H1 (cell line): ENCODE results near the gene SERPINB6. TPM values are rescaled to one million over a fixed set of nuclear protein-coding genes. Genes with fewer than 3 reads are reported as not detected.
A peak's percentile ranks its signal among the peaks of the same experiment; 100 is the strongest.

ENCODE experiments used
- CTCF ChIA-PET: fragments of 300-600 bp; sonication (Branson Sonifier 250); formaldehyde crosslinking; loops from one replicate; lab custom pipeline; 2021; ENCODE audit not compliant: partially characterized antibody; lab: Charles Lee
- POLR2A ChIA-PET: fragments of 300-600 bp; sonication (Branson Sonifier 250); formaldehyde crosslinking; loops from one replicate; lab custom pipeline; 2021; ENCODE audit warnings: inconsistent platforms; ENCODE audit not compliant: partially characterized antibody; lab: Charles Lee
- DNase-seq, 2 experiments: peaks; one replicate each; pipeline versions ENCODE4 v3.0.0 to v3.0.0-alpha.2; 2010 to 2022; ENCODE audit warnings: low spot score in 2 of 2, low read depth in 1 of 2, mixed read lengths in 1 of 2
- FAIRE-seq: peaks from 2 replicates; lab custom pipeline; 2011; peaks lifted over from hg19 to GRCh38; lab: Jason Lieb, UNC
- H2AFZ ChIP-seq: 2 replicates; pipeline ENCODE4 v1.8.1; 2012; ENCODE audit warnings: low read length, inconsistent platforms
- H2AK5ac ChIP-seq: 2 replicates; pipeline ENCODE4 v1.6.1; 2013; ENCODE audit warnings: low read depth, low read length
- H2BK120ac ChIP-seq: replicated peaks from 2 replicates; pipeline ENCODE3; 2013; ENCODE audit warnings: low read depth, low read length, inconsistent platforms
- H2BK12ac ChIP-seq: 2 replicates; pipeline ENCODE4 v1.6.1; 2013; ENCODE audit warnings: low read depth, low read length
- H2BK15ac ChIP-seq: 2 replicates; pipeline ENCODE4 v1.6.1; 2013; ENCODE audit warnings: low read length
- H2BK20ac ChIP-seq: 2 replicates; pipeline ENCODE4 v1.6.1; 2013; ENCODE audit warnings: low read length
- H2BK5ac ChIP-seq: 2 replicates; pipeline ENCODE4 v1.6.1; 2013; ENCODE audit warnings: low read depth, low read length
- H3K14ac ChIP-seq: 2 replicates; pipeline ENCODE4 v1.6.1; 2013; ENCODE audit warnings: inconsistent platforms; ENCODE audit not compliant: insufficient read length
- H3K18ac ChIP-seq: 2 replicates; pipeline ENCODE4 v1.6.1; 2013; ENCODE audit warnings: low read length; ENCODE audit errors: extremely low read depth
- H3K23ac ChIP-seq: 2 replicates; pipeline ENCODE4 v1.6.1; 2013; ENCODE audit warnings: inconsistent platforms; ENCODE audit not compliant: insufficient read length
- H3K23me2 ChIP-seq: 2 replicates; pipeline ENCODE4 v1.6.1; 2013; ENCODE audit warnings: low read depth, low read length
- H3K27ac ChIP-seq: 2 replicates; pipeline ENCODE4 v1.6.1; 2011; ENCODE audit warnings: low read depth, low read length, inconsistent platforms
- H3K27me3 ChIP-seq, 4 experiments: replicated peaks in 1 of 4; 1 replicate in 1 of 4; 2 replicates in 3 of 4; pipeline versions ENCODE4 v1.6.1 to v1.8.1; 2011 to 2013; ENCODE audit warnings: low read length in 3 of 4, mild to moderate bottlenecking in 3 of 4, inconsistent platforms in 2 of 4, mixed read lengths in 2 of 4, moderate library complexity in 1 of 4; ENCODE audit not compliant: control insufficient read depth in 3 of 4, insufficient read depth in 3 of 4; ENCODE audit errors: extremely low read depth in 1 of 4
- H3K36me3 ChIP-seq, 4 experiments: 2 replicates each; pipeline versions ENCODE4 v1.6.1 to v1.8.1; 2011 to 2013; ENCODE audit warnings: mild to moderate bottlenecking in 4 of 4, low read length in 3 of 4, moderate library complexity in 2 of 4, control low read depth in 1 of 4, inconsistent platforms in 1 of 4; ENCODE audit not compliant: insufficient read depth in 4 of 4, control insufficient read depth in 2 of 4
- H3K4ac ChIP-seq: replicated peaks from 2 replicates; pipeline ENCODE3; 2013; ENCODE audit warnings: low read length, low read depth, mixed read lengths, inconsistent platforms; ENCODE audit not compliant: insufficient read length
- H3K4me1 ChIP-seq, 4 experiments: replicated peaks in 1 of 4; 1 replicate in 1 of 4; 2 replicates in 3 of 4; pipeline versions ENCODE4 v1.6.1 to v1.8.1; 2011 to 2013; ENCODE audit warnings: low read length in 3 of 4, inconsistent platforms in 2 of 4, mixed read lengths in 1 of 4; ENCODE audit not compliant: insufficient read depth in 4 of 4, control insufficient read depth in 3 of 4
- H3K4me2 ChIP-seq, 2 experiments: 2 replicates each; pipeline versions ENCODE4 v1.6.1 to v1.8.1; 2011 to 2013; ENCODE audit warnings: low read depth in 2 of 2, low read length in 2 of 2, control low read depth in 1 of 2, inconsistent platforms in 1 of 2, mild to moderate bottlenecking in 1 of 2; ENCODE audit not compliant: insufficient read depth in 1 of 2
- H3K4me3 ChIP-seq, 4 experiments: fragments of 200-600, 300-600 bp in 1 of 4; sonication (generic), shearing (Covaris generic), sonication (Bioruptor Twin) in 1 of 4; 2 replicates each; pipeline versions ENCODE4 v1.5.1 to v1.8.1; 2011 to 2016; ENCODE audit warnings: low read length in 4 of 4, low read depth in 3 of 4, control low read depth in 2 of 4, inconsistent platforms in 2 of 4, mild to moderate bottlenecking in 2 of 4, mixed read lengths in 1 of 4, moderate library complexity in 1 of 4; ENCODE audit not compliant: insufficient read depth in 2 of 4; ENCODE audit errors: extremely low read depth in 1 of 4
- H3K56ac ChIP-seq: replicated peaks from 2 replicates; pipeline ENCODE3; 2013; ENCODE audit warnings: low read depth, mild to moderate bottlenecking, mixed read lengths, low read length, inconsistent platforms; ENCODE audit not compliant: insufficient read length
- H3K79me1 ChIP-seq: 2 replicates; pipeline ENCODE4 v1.6.1; 2013; ENCODE audit warnings: low read depth, low read length, control low read depth
- H3K79me2 ChIP-seq, 2 experiments: 2 replicates each; pipeline versions ENCODE4 v1.6.1 to v1.8.1; 2012 to 2013; ENCODE audit warnings: low read length in 2 of 2, mild to moderate bottlenecking in 2 of 2, inconsistent platforms in 1 of 2; ENCODE audit not compliant: insufficient read depth in 2 of 2, control insufficient read depth in 1 of 2
- H3K9ac ChIP-seq, 4 experiments: replicated peaks in 1 of 4; 1 replicate in 1 of 4; 2 replicates in 3 of 4; pipeline versions ENCODE4 v1.6.1 to v1.8.1; 2011 to 2013; ENCODE audit warnings: low read depth in 3 of 4, low read length in 3 of 4, control low read depth in 2 of 4, mild to moderate bottlenecking in 2 of 4, moderate library complexity in 2 of 4, inconsistent platforms in 1 of 4; ENCODE audit errors: extremely low read depth in 1 of 4
- H3K9me3 ChIP-seq, 2 experiments: 2 replicates each; pipeline versions ENCODE4 v1.6.1 to v1.8.1; 2012 to 2013; ENCODE audit warnings: mild to moderate bottlenecking in 2 of 2, moderate library complexity in 2 of 2, control low read depth in 1 of 2, inconsistent platforms in 1 of 2, low read depth in 1 of 2, low read length in 1 of 2, mixed read lengths in 1 of 2; ENCODE audit not compliant: insufficient read depth in 2 of 2
- H4K20me1 ChIP-seq, 2 experiments: replicated peaks in 1 of 2; 2 replicates each; pipeline versions ENCODE3 to v1.8.1; 2011 to 2013; ENCODE audit warnings: inconsistent platforms in 2 of 2, low read length in 2 of 2, mild to moderate bottlenecking in 1 of 2; ENCODE audit not compliant: insufficient read depth in 2 of 2, control insufficient read depth in 1 of 2
- H4K5ac ChIP-seq: 2 replicates; pipeline ENCODE4 v1.6.1; 2013; ENCODE audit warnings: low read length, low read depth, mixed read lengths, inconsistent platforms; ENCODE audit not compliant: insufficient read length
- H4K8ac ChIP-seq: 2 replicates; pipeline ENCODE4 v1.8.0; 2013; ENCODE audit warnings: mild to moderate bottlenecking, moderate library complexity, low read length, inconsistent platforms; ENCODE audit not compliant: insufficient read depth; ENCODE audit errors: extremely low read depth
- H4K91ac ChIP-seq: replicated peaks from 2 replicates; pipeline ENCODE3; 2013; ENCODE audit warnings: low read length, mixed read lengths, inconsistent platforms; ENCODE audit not compliant: insufficient read length
- ASH2L ChIP-seq: fragments of 200-600, 300-600 bp; sonication (generic); IDR thresholded peaks from one replicate; pipeline ENCODE4 v1.7.1; 2017; ENCODE audit warnings: low read length
- SIN3A ChIP-seq, 2 experiments: IDR thresholded peaks in 1 of 2; conservative IDR thresholded peaks in 1 of 2; 2 replicates each; pipeline ENCODE4 v1.6.1; 2011 to 2012; ENCODE audit warnings: low read length in 2 of 2, improper control_type of control experiment in 1 of 2, low read depth in 1 of 2, mild to moderate bottlenecking in 1 of 2
- SP1 ChIP-seq: IDR thresholded peaks from 2 replicates; pipeline ENCODE4 v1.6.1; 2011; ENCODE audit warnings: low read depth, low read length
- TEAD4 ChIP-seq: IDR thresholded peaks from 2 replicates; pipeline ENCODE4 v1.6.1; 2012; ENCODE audit warnings: low read depth, low read length, inconsistent platforms, mixed read lengths
- WGBS, 2 experiments: shearing (Covaris generic) in 1 of 2; methylation state at CpG; one replicate each; pipeline versions ENCODE4 v1.1.6 to v1.1.7; 2013 to 2015; ENCODE audit warnings: low lambda C conversion rate in 2 of 2, mixed read lengths in 2 of 2, inconsistent platforms in 1 of 2, low coverage in 1 of 2, missing lambda C conversion rate in 1 of 2; ENCODE audit not compliant: insufficient replicate concordance in 2 of 2, insufficient coverage in 1 of 2, insufficient read length in 1 of 2; ENCODE audit errors: extremely low coverage in 1 of 2, missing lambda C conversion rate in 1 of 2; 5-methylcytosine and 5-hydroxymethylcytosine counted together
- polyA plus RNA-seq, 7 experiments: library from polyadenylated mRNA; depleted of rRNA in 3 of 7; stranded (reverse) in 5 of 7; unstranded in 2 of 7; fragments of >200 nt in 5 of 7; fragments of 200-250 nt in 2 of 7; gene quantifications; 1 replicate in 5 of 7; 2 replicates in 1 of 7; 4 replicates in 1 of 7; pipeline versions ENCODE4 v1.2.1 to v1.2.3, GENCODE V29; 2011 to 2013; ENCODE audit warnings: missing spikeins in 2 of 7, mixed read lengths in 2 of 7
- total RNA-seq: library from RNA; stranded (reverse); fragmentation: NEBNext Ultra II Directional; extraction: Animal tissue kit (Norgen Biotek cat#: 25700); gene quantifications from 2 replicates; pipeline ENCODE4 v1.2.1, GENCODE V29; 2021

SERPINB6 gene
- total and polyA plus RNA-seq, 2 of the 8 experiments (the other 6 are each of a cell fraction or from before 2014, with no cell fraction given), result 27.2 to 29.4 TPM

GRCh38 chr6:2959909-2960719 is 11.3 kb downstream of the SERPINB6 start:
- H3K36me3 ChIP-seq, result no peaks in the 10 kb centered on the region
- H2BK20ac ChIP-seq, result no peak overlapping the region; the same call in 1 of the 2 replicates
- H3K56ac ChIP-seq, result no peak overlapping the region
- H2BK5ac ChIP-seq, result peak overlapping the region; percentile 46; the same call in 1 of the 2 replicates
- no peak overlapping the region for H3K14ac ChIP-seq
- H2BK120ac ChIP-seq, result no peak overlapping the region
- peak overlapping the region; percentile 23; the same call in 1 of the 2 replicates for H2BK15ac ChIP-seq
- H4K5ac ChIP-seq, result peak overlapping the region; percentile 13
- H2AFZ ChIP-seq, result no peak overlapping the region
- no peaks in the 10 kb centered on the region for H3K79me2 ChIP-seq
- WGBS, 2 experiments, result 58% methylated on average over 12 of the region's 12 CpGs; no CpG with 5 or more reads in 1 of the 2 experiments
- peak overlapping the region; percentile 3; the same call in 1 of the 2 replicates for H2AK5ac ChIP-seq
- DNase-seq (no peak), FAIRE-seq (no peak)
- peak overlapping the region; percentile 21 to 37; a peak in 2 of 4 replicates for H3K4me2 ChIP-seq
- no peak overlapping the region for H3K18ac ChIP-seq
- ChIA-PET POLR2A (interaction anchor here (0.8 to 2.0 kb wide), 3 partner anchors 10 to 28 kb away, joined by 4 to 10 read pairs (median 4); no protein-coding TSS in a partner anchor), CTCF (interaction anchor here (0.6 to 2.0 kb wide), 6 partner anchors 8 to 163 kb away, joined by 3 to 10 read pairs (median 6); no protein-coding TSS in a partner anchor)
- peak overlapping the region; percentile 20 for H4K91ac ChIP-seq
- no peaks in the 10 kb centered on the region for H3K23me2 ChIP-seq
- peak overlapping the region in 1 of 4 experiments; percentile 0; a peak in 1 of 8 replicates for H3K4me3 ChIP-seq
- no peak overlapping the region for H4K8ac ChIP-seq
- peaks cover 2% of the 10 kb centered on the region; the same call in 1 of the 2 replicates for H3K79me1 ChIP-seq
- no peak overlapping the region for H3K23ac ChIP-seq
- H4K20me1 ChIP-seq, result no peaks in the 10 kb centered on the region
- H3K27me3 ChIP-seq, result no peaks in the 10 kb centered on the region
- peaks cover 16 to 23% (median 18%) of the 10 kb centered on the region in 4 experiments for H3K4me1 ChIP-seq
- H3K27ac ChIP-seq, result no peak overlapping the region
- no peak for TF ChIP-seq SP1
- peak; percentile 32 for TF ChIP-seq ASH2L
- 0 out of 4 replicates have a peak, but pooled peaks of 1 of the 2 experiments have one; percentile 18 for TF ChIP-seq SIN3A (conservative IDR thresholded peaks at IDR 0.05 in 1 of 2, IDR thresholded peaks at IDR 0.05 in 1 of 2; ENCODE audit: low read depth in 1 of 2, low read length in 2 of 2)
- TF ChIP-seq TEAD4, result peak; percentile 54
- TF ChIP-seq, all 59 proteins: peak for 3
- no peak overlapping the region for H3K4ac ChIP-seq
- H2BK12ac ChIP-seq, result peak overlapping the region; percentile 91; the same call in 1 of the 2 replicates
- no peaks in the 10 kb centered on the region for H3K9me3 ChIP-seq
- no peak overlapping the region; a peak in 1 of 7 replicates for H3K9ac ChIP-seq
